RKO (cell line): ENCODE data around the gene MCF2L2.
A peak's percentile ranks its signal among the peaks of the same experiment; 100 is the strongest.
"Not testable (repeated sequence)": the region's sequence is repeated elsewhere in the genome, so short reads cannot be mapped to it uniquely, and the experiment has no call there.

Experiments
- DNase-seq: peaks from one replicate; pipeline ENCODE4 v3.0.0-alpha.2; 2016; ENCODE audit warnings: low spot score

Gene MCF2L2

GRCh38 chr3:183444748-183445147, 16.3 kb upstream of the MCF2L2 start:
- no peak for DNase-seq

GRCh38 chr3:183443395-183444385, 15.3 kb upstream of the MCF2L2 start:
- DNase-seq: no peak

GRCh38 chr3:183442994-183443393, 14.6 kb upstream of the MCF2L2 start:
- DNase-seq: no peak

- DNase-seq: not testable (repeated sequence)
Measured at GRCh38 chr3:183440521-183440920, 12.1 kb upstream of the MCF2L2 start.

- no peak for DNase-seq
Measured at GRCh38 chr3:183439515-183439914, 11.1 kb upstream of the MCF2L2 start.

GRCh38 chr3:183438735-183439134, 10.3 kb upstream of the MCF2L2 start:
- no peak for DNase-seq

- no peak for DNase-seq
Measured at GRCh38 chr3:183437666-183438564, 9.5 kb upstream of the MCF2L2 start.

GRCh38 chr3:183437061-183437460, 8.6 kb upstream of the MCF2L2 start:
- no peak for DNase-seq

- no peak for DNase-seq
Measured at GRCh38 chr3:183435661-183436060, 7.2 kb upstream of the MCF2L2 start.

- DNase-seq: no peak
Measured at GRCh38 chr3:183434992-183435391, 6.6 kb upstream of the MCF2L2 start.

GRCh38 chr3:183434503-183434902, 6.1 kb upstream of the MCF2L2 start:
- DNase-seq: no peak

GRCh38 chr3:183430325-183430957, 2.0 kb upstream of the MCF2L2 start:
- no peak for DNase-seq

GRCh38 chr3:183427876-183428446, 458 bp downstream of the MCF2L2 start:
- DNase-seq: peak; percentile 55

- DNase-seq: no peak
Measured at GRCh38 chr3:183427196-183427875, 1.1 kb downstream of the MCF2L2 start.

GRCh38 chr3:183418807-183419206, 9.6 kb downstream of the MCF2L2 start:
- DNase-seq: not testable (repeated sequence)

- no peak for DNase-seq
Measured at GRCh38 chr3:183411216-183411922, 17.1 kb downstream of the MCF2L2 start.

GRCh38 chr3:183410759-183411158, 17.7 kb downstream of the MCF2L2 start:
- no peak for DNase-seq

GRCh38 chr3:183410280-183410679, 18.1 kb downstream of the MCF2L2 start:
- DNase-seq: no peak

GRCh38 chr3:183409219-183409618, 19.2 kb downstream of the MCF2L2 start:
- no peak for DNase-seq

- no peak for DNase-seq
Measured at GRCh38 chr3:183401678-183402077, 26.7 kb downstream of the MCF2L2 start.

GRCh38 chr3:183400352-183400751, 28.1 kb downstream of the MCF2L2 start:
- no peak for DNase-seq
